ENCODE results near the gene GNPTG. TPM values are rescaled to one million over a fixed set of nuclear protein-coding genes. Genes with fewer than 3 reads are reported as not detected.

GNPTG gene
- total RNA-seq, 1 experiment from 2014 or later: 20.9 TPM

DNA sequence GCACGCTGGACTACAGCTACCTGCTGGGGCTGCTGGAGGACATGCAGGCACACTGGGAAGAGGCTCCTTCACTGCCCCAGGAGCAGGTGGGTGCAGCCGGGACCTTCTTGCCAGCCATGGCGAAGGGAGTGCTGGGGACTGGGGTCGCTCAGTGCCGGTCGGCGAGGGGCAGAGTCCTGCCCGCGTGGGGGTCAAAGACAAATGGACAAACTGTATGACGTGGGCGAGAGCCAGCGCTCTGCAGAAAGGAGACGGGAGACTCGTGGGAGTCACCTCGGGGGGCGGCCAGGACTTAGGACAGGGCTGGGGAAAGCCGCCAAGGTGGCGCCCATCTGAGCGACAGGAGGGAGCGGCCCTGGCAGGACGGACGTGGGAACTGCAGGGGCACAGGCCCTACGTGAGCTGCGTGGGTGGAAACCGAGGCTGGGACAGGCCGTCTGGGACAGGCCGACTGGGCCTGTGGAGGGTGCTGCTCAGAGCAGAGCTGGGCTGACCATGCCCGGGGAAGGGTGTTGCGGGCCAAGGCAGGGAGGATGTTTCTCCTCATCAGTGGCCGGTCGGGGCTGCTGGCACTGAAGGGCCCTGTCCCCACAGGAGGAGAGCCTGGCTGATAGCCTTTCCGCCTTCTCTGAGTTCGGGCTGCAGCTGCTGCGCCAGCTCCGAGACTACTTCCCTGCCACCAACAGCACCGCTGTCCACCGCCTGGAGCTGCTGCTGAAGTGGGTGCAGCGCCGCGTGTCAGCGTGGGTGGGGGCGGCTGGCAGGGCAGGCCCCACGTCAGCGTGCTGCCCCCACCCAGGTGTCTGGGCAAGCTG, 8.1 kb upstream of the GNPTG start:
- peaks cover 7% of the 10 kb centered on the region for H3K4me1 ChIP-seq (ENCODE audit: insufficient read depth, low read length, poor library complexity, severe bottlenecking)
- H3K4me3 ChIP-seq (ENCODE audit: low read depth, low read length, poor library complexity, severe bottlenecking): peak overlapping the region; percentile 43
- H3K36me3 ChIP-seq (ENCODE audit: insufficient read depth, low read length, poor library complexity, severe bottlenecking): peaks cover 3% of the 10 kb centered on the region
- ChIA-PET POLR2A (ENCODE audit: low non-redundant PET) (no interaction called here), CTCF (no interaction called here)
- no TSS peak for BruUV-seq (replicated peaks)
- no peak for DNase-seq (ENCODE audit: low spot score)
- no peaks in the 10 kb centered on the region for H3K27me3 ChIP-seq (replicated peaks; ENCODE audit: insufficient read depth, low read depth, low read length, poor library complexity)
- TF ChIP-seq CTCF (conservative IDR thresholded peaks at IDR 0.05; ENCODE audit: low read depth, low read length): no peak
- TF ChIP-seq EZH2 (IDR thresholded peaks at IDR 0.05; ENCODE audit: borderline replicate concordance, low read depth, low read length, poor library complexity, severe bottlenecking): no peak
- no peak overlapping the region for H3K27ac ChIP-seq (ENCODE audit: low read depth, low read length, poor library complexity, severe bottlenecking)
- no peaks in the 10 kb centered on the region for H3K9me3 ChIP-seq (ENCODE audit: low read depth, low read length, poor library complexity, severe bottlenecking)
- intact Hi-C loops (cut with micrococcal nuclease; ENCODE audit: unreplicated experiment): no loop called here

GRCh38 chr16:1344499-1344898, 7.2 kb upstream of the GNPTG start:
- no peak for TF ChIP-seq CTCF (conservative IDR thresholded peaks at IDR 0.05; ENCODE audit: low read depth, low read length)
- no peak for TF ChIP-seq EZH2 (IDR thresholded peaks at IDR 0.05; ENCODE audit: borderline replicate concordance, low read depth, low read length, poor library complexity, severe bottlenecking)
- H3K4me1 ChIP-seq (ENCODE audit: insufficient read depth, low read length, poor library complexity, severe bottlenecking): peaks cover 7% of the 10 kb centered on the region
- ChIA-PET CTCF (no interaction called here), POLR2A (ENCODE audit: low non-redundant PET) (no interaction called here)
- BruUV-seq (replicated peaks): no TSS peak
- H3K9me3 ChIP-seq (ENCODE audit: low read depth, low read length, poor library complexity, severe bottlenecking): no peaks in the 10 kb centered on the region
- DNase-seq (ENCODE audit: low spot score): no peak
- H3K36me3 ChIP-seq (ENCODE audit: insufficient read depth, low read length, poor library complexity, severe bottlenecking): peaks cover 4% of the 10 kb centered on the region
- no peak overlapping the region for H3K27ac ChIP-seq (ENCODE audit: low read depth, low read length, poor library complexity, severe bottlenecking)
- intact Hi-C loops (cut with micrococcal nuclease; ENCODE audit: unreplicated experiment): no loop called here
- H3K27me3 ChIP-seq (replicated peaks; ENCODE audit: insufficient read depth, low read depth, low read length, poor library complexity): no peaks in the 10 kb centered on the region
- no peak overlapping the region for H3K4me3 ChIP-seq (ENCODE audit: low read depth, low read length, poor library complexity, severe bottlenecking)

GRCh38 chr16:1345087-1345486, 6.6 kb upstream of the GNPTG start:
- H3K4me3 ChIP-seq (ENCODE audit: low read depth, low read length, poor library complexity, severe bottlenecking): no peak overlapping the region
- H3K36me3 ChIP-seq (ENCODE audit: insufficient read depth, low read length, poor library complexity, severe bottlenecking): peaks cover 4% of the 10 kb centered on the region
- TF ChIP-seq CTCF (conservative IDR thresholded peaks at IDR 0.05; ENCODE audit: low read depth, low read length) (no peak), EZH2 (IDR thresholded peaks at IDR 0.05; ENCODE audit: borderline replicate concordance, low read depth, low read length, poor library complexity, severe bottlenecking) (no peak)
- H3K27ac ChIP-seq (ENCODE audit: low read depth, low read length, poor library complexity, severe bottlenecking): no peak overlapping the region
- H3K27me3 ChIP-seq (replicated peaks; ENCODE audit: insufficient read depth, low read depth, low read length, poor library complexity): no peaks in the 10 kb centered on the region
- no peaks in the 10 kb centered on the region for H3K9me3 ChIP-seq (ENCODE audit: low read depth, low read length, poor library complexity, severe bottlenecking)
- H3K4me1 ChIP-seq (ENCODE audit: insufficient read depth, low read length, poor library complexity, severe bottlenecking): peaks cover 7% of the 10 kb centered on the region
- intact Hi-C loops (cut with micrococcal nuclease; ENCODE audit: unreplicated experiment): no loop called here
- no TSS peak for BruUV-seq (replicated peaks)
- POLR2A ChIA-PET (ENCODE audit: low non-redundant PET): no interaction called here
- CTCF ChIA-PET: interaction anchor here (1.0 kb wide), 1 partner anchor 381 kb away, joined by 3 read pairs; no protein-coding TSS in a partner anchor
- DNase-seq (ENCODE audit: low spot score): no peak
